Sciatic nerve (tissue), 2 donors: ENCODE measurements around the gene KANSL1. TPM values are rescaled to one million over a fixed set of nuclear protein-coding genes. Genes with fewer than 3 reads are reported as not detected.

Experiments used
- ATAC-seq: fragments of 200-7000 bp; cut with Tn5 transposase; one replicate; pipeline ENCODE4 v1.9.1; 2020; ENCODE audit warnings: mild to moderate bottlenecking, moderate library complexity
- DNase-seq: peaks from one replicate; pipeline ENCODE4 v3.0.0-alpha.2; 2020; ENCODE audit warnings: low spot score
- intact Hi-C: fragments of 100-400 bp; cut with DNase I; formaldehyde crosslinking; loops from one replicate; pipeline ENCODE4 v1.14.2; 2022
- total RNA-seq: library from RNA; stranded (reverse); fragmentation: NEBNext Ultra II Directional; extraction: Animal tissue kit (Norgen Biotek cat#: 25700); gene quantifications from one replicate; pipeline ENCODE4 v1.2.1, GENCODE V29; 2021
- donor health status: DM: no; HTN: no; CAD: no.
- donor health status: DM: no; HTN: no; CAD: no.

Gene KANSL1
- total RNA-seq, 1 donor from 2014 or later: 108 TPM

GRCh38 chr17:46150216-46150963 lies 42.8 kb downstream of the KANSL1 start:
- ATAC-seq (no peak), DNase-seq (no peak)
- intact Hi-C loops: no loop called here

DNA sequence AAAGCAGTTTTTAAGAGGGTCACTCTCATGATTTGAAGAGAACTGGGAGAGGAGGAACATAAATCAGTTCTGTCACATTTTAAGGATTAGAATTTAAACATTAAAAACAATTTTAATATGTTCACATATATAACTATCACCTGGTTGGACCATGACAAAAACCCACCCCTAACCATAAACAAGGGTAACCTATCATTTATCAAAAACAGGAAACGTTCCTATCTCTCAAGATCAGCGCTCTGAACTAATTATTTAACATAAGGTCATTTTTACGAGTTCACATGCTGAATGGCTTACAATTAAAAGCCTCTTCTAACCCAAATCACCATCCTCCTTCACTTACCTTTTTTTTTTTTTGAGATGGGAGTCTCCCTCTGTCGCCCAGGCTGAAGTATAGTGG lies 45.0 kb downstream of the KANSL1 start:
- no peak for DNase-seq
- intact Hi-C loops: no loop called here

DNA sequence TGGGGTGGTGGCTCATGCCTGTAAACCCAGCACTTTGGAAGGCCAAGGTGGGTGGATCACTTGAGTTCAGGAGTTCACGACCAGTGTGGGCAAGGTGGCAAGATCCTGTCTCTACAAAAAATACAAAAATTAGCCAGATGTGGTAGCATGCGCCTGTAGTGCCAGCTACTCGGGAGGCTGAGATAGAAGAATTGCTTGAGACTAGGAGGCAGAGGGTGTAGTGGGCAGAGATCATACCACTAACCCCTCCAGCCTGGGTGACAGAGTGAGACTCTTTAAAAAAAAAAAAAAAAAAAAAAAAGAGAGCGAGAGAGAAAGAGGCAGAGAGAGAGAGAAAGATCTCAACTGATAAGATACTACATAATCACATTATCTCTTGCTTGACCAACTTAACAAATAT lies 45.9 kb downstream of the KANSL1 start:
- ATAC-seq (no peak), DNase-seq (no peak)
- intact Hi-C loops: no loop called here

More for the DNA sequence above, 45.0 kb downstream of the KANSL1 start:
- no peak for ATAC-seq

- ATAC-seq: no peak
- no peak for DNase-seq
- intact Hi-C loops: no loop called here
Observed at GRCh38 chr17:46144246-46144645, 49.0 kb downstream of the KANSL1 start.

DNA sequence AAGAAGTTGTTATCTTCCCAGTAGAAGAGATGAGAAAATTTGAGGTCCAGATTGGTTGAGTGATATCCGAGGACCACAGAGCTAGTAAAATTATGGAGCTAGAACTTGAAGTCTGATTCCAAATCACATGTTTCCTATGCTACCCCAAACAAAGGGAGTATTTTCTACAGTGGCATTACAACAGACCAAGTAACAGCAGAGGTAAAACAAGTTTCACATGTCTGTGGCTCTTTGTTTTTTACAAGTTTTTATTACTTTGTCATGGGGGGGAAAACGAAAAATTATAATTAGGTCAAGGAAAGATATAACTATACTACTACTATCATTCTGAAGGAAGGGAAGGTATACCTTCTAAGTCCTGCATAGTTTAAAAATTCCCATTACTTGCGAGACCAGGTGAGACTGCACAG lies 49.4 kb downstream of the KANSL1 start:
- intact Hi-C loops: no loop called here
- ATAC-seq: peak; percentile 58
- DNase-seq: no peak

- intact Hi-C loops: no loop called here
- DNase-seq (no peak), ATAC-seq (no peak)
Observed at GRCh38 chr17:46141645-46142044, 51.6 kb downstream of the KANSL1 start.

DNA sequence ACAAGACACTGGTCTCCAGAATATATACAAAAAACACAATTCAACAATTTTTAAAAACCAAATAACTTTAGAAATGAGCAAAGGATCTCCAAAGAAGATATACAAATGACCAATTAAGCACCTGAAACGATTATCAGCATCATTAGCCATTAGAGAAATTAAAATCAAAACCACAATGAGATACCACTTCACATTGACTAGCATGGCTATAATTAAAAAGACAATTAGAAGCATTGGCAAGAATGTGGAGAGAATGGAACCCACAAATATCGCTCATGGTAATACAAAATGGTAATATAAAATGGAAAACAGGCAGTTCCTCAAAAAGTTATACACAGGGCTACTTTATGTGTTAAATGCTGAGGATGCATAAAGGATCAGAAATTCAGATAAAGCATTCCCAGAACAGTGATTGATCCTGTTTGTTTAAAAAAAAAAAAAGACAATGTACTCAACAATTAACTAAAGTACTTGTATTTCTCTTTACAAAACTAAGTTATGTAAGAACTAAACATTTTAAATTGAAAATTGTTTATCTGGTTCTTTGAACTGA lies 52.5 kb downstream of the KANSL1 start:
- no peak for ATAC-seq
- DNase-seq: no peak
- intact Hi-C loops: no loop called here

- DNase-seq: no peak
- intact Hi-C loops: no loop called here
- no peak for ATAC-seq
Observed at GRCh38 chr17:46139432-46140210, 53.6 kb downstream of the KANSL1 start.

- DNase-seq: no peak
- ATAC-seq: no peak
- intact Hi-C loops: no loop called here
Observed at GRCh38 chr17:46138473-46138872, 54.8 kb downstream of the KANSL1 start.

- DNase-seq (no peak), ATAC-seq (peak; percentile 64)
- intact Hi-C loops: no loop called here
Observed at GRCh38 chr17:46136820-46137219, 56.4 kb downstream of the KANSL1 start.

GRCh38 chr17:46135879-46136563 lies 57.2 kb downstream of the KANSL1 start:
- DNase-seq: no peak
- intact Hi-C loops: no loop called here
- ATAC-seq: no peak

DNA sequence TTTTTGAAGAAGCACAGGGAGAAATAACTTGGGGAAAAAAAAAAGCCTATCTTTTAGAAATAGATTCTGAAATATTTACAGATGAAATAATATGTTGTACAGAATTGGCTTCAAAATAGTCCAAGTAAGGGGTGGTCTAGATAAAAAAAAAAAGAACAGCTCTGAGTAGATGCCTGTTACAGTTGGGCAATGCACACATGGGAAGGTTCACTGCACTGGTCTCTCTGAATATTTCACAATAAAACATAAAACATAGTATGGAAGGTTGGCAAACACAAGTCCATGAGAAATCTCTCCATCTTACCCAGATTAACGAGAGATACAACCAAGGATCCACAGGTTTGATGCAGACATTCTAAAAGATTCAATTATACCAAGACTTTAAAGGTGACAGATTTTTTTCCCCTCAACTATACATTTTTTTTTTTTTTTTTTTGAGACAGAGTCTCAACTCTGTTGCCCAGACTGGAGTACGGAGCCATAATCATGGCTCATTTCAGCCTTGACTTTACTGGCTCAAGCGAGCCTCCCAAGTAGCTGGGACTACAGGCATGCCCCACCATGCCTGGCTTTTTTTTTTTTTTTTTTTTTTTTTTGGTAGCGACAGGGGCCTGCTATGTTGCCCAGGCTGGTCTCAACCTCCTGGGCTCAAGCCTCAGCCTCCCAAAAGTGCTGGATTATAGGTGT lies 58.0 kb downstream of the KANSL1 start:
- no peak for DNase-seq
- ATAC-seq: no peak
- intact Hi-C loops: no loop called here

DNA sequence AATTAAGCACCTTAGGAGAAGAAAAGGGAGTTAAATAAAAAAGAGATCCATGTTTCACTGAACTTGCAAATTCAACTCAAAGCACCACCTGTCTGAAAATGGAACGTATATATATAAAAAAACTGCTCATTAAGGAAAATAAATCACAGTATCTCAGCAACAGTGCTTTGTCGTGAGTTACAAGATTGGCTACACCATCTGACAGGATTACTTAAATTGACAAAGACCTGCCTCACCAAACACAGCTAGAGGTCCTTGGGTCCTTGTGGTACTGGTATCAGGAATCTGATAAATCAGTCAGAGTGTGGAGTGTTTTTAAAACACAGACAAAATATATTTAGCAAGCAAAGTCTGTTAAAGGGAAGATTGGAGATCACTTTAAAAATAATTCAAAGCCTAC lies 63.9 kb downstream of the KANSL1 start:
- ATAC-seq (no peak), DNase-seq (no peak)
- intact Hi-C loops: no loop called here

- ATAC-seq (no peak), DNase-seq (no peak)
- intact Hi-C loops: no loop called here
Observed at GRCh38 chr17:46128453-46128852, 64.8 kb downstream of the KANSL1 start.

GRCh38 chr17:46127524-46127923 lies 65.7 kb downstream of the KANSL1 start:
- ATAC-seq: no peak
- intact Hi-C loops: no loop called here

GRCh38 chr17:46126840-46127239 lies 66.4 kb downstream of the KANSL1 start:
- intact Hi-C loops: no loop called here
- ATAC-seq: no peak
- DNase-seq: no peak

More at GRCh38 chr17:46127524-46127923, 65.7 kb downstream of the KANSL1 start:
- DNase-seq: no peak

DNA sequence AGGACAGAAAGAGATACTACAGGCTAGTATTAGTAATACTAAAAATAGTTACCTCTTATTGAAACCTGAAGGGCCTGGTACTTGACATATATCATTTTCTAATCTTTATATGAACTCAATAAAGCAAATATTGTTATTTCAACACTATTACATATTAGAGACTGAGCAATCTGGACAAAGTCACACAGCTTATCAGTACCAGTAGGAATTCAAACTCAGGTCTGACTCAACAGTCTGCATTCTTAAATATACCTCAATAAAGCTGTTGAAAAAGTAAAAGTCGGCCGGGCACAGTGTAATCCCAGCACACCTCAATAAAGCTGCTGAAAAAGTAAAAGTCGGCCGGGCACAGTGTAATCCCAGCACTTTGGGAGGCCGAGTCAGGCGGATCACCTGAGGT lies 67.4 kb downstream of the KANSL1 start:
- intact Hi-C loops: no loop called here
- no peak for DNase-seq
- no peak for ATAC-seq

DNA sequence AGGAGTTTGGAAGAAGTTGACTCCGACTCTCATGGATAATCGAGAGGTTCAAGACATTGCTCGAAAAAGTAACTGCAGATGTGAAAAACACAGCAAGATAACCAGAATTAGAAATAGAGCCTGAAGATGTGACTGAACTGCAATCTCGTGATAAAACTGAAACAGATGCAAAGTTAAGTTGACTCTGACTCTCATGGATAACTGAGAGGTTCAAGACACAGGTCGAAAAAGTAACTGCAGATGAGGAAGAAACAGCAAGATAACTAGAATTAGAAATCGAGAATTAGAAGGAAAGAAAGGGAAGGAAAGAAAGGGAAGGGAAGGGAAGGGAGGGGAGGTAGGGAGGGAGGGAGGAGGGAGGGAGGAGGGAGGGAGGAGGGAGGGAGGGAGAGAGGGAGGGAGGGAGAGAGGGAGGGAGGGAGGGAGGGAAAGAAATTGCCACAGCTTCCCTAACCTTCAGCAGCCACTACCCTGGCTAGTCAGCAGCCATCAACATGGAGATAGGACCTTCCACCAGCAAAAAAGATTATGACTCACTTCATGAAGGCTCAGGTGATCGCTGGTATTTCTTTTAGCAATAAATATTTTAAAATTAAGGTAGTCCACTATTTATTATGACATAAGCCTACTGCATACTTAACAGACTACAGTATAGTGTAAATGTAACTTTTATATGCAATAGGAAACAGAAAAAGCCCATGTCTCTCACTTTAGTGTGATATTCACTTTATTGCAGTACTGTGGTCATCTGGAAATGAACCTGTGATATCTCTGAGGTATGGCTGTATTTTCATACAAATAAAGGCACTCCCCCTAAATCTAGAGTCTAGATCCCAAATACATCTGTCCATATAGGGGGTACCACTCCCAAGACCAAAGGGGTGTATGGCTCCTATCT lies 68.3 kb downstream of the KANSL1 start:
- ATAC-seq: no peak
- DNase-seq: no peak
- intact Hi-C loops: no loop called here
